HG02678 (cell line): ENCODE measurements around the gene UNC79.

ENCODE experiments used
- ATAC-seq: cut with Tn5 transposase; IDR thresholded peaks from one replicate; pipeline ENCODE4 v1.9.1; 2021; ENCODE audit warnings: mild to moderate bottlenecking, moderate library complexity; ENCODE audit not compliant: unreplicated experiment

UNC79 gene

GRCh38 chr14:93745603-93746273 lies 315.0 kb downstream of the UNC79 start:
- ATAC-seq, result no peak

- no peak for ATAC-seq
These were observed 316.4 kb downstream of the UNC79 start for GRCh38 chr14:93747102-93747501.

- ATAC-seq, result no peak
These were observed 316.8 kb downstream of the UNC79 start for GRCh38 chr14:93747560-93747959.

- ATAC-seq, result no peak
These were observed 317.7 kb downstream of the UNC79 start for GRCh38 chr14:93748208-93749075.

GRCh38 chr14:93749076-93749420 lies 318.3 kb downstream of the UNC79 start:
- no peak for ATAC-seq

GRCh38 chr14:93751946-93752655 lies 321.4 kb downstream of the UNC79 start:
- ATAC-seq, result no peak

GRCh38 chr14:93752980-93753561 lies 322.3 kb downstream of the UNC79 start:
- ATAC-seq, result no peak

GRCh38 chr14:93753647-93754046 lies 322.9 kb downstream of the UNC79 start:
- ATAC-seq, result no peak

- ATAC-seq, result no peak
These were observed 326.5 kb downstream of the UNC79 start for GRCh38 chr14:93757206-93757605.
